Measurements from ENCODE around the gene NDUFA7. TPM values are rescaled to one million over a fixed set of nuclear protein-coding genes. Genes with fewer than 3 reads are reported as not detected.
"Not testable (repeated sequence)": the region's sequence is repeated elsewhere in the genome, so short reads cannot be mapped to it uniquely, and the experiment has no call there.

Gene NDUFA7
- total and polyA plus RNA-seq, 2 of the 13 experiments (the other 11 are each of a cell fraction or from before 2014, with no cell fraction given), result 64.5 to 71.5 TPM

DNA sequence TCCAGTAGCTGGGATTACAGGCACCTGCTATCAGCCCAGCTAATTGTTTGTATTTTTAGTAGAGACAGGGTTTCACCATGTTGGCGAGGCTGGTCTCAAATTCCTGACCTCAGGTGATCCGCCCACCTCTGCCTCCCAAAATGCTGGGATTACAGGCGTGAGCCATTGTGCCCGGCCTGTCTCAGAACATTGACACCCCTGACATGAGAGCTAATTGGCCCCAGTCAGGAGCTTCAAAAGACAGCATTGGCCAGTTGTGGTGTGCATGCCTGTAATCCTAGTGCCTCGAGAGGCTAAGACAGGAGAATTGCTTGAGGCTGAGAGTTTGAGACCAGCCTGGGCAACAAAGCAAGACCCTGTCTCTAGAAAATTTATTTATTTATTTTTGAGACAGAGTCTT, 31.7 kb upstream of the NDUFA7 start:
- intact Hi-C loops (cut with micrococcal nuclease; ENCODE audit: unreplicated experiment), result loop anchor here (10.0 kb wide), 1 partner anchor 92 kb away; the partner anchor contains the start of gene HNRNPM
- not testable (repeated sequence) for H3K27ac ChIP-seq (ENCODE audit: extremely low read length, insufficient read depth, low read length)

More for the DNA sequence above, 31.7 kb upstream of the NDUFA7 start:
- 0 out of 2 replicates have a peak, but pooled peaks have one; percentile 17 for TF ChIP-seq ZNF770 (CRISPR knock-in tag; IDR thresholded peaks at IDR 0.05)
- H3K27me3 ChIP-seq (ENCODE audit: control insufficient read depth in 1 of 2, insufficient read depth in 2 of 2, low read length in 2 of 2); ATAC-seq; H3K9ac ChIP-seq (ENCODE audit: insufficient read depth, low read depth, low read length); H3K79me2 ChIP-seq (ENCODE audit: insufficient read depth, low read length); H3K9me3 ChIP-seq (ENCODE audit: low read length); H3K36me3 ChIP-seq (replicated peaks in 1 of 2; ENCODE audit: control insufficient read depth in 1 of 2, insufficient read depth in 2 of 2, low read length in 2 of 2); H4K20me1 ChIP-seq (ENCODE audit: insufficient read depth, low read length); BruUV-seq (replicated peaks); FAIRE-seq; H2AFZ ChIP-seq (ENCODE audit: low read length); DNase-seq (ENCODE audit: low spot score): not testable (repeated sequence)
- ChIA-PET CTCF (ENCODE audit: low intra/inter-chr PET ratio, low total read pairs) (interaction anchor here (3.3 to 4.7 kb wide), 2 partner anchors 21 to 44 kb away, joined by 35 to 42 read pairs; no protein-coding TSS in a partner anchor), POLR2A (interaction anchor here (1.0 to 2.4 kb wide), 7 partner anchors 13 to 97 kb away, joined by 3 to 6 read pairs (median 4); partner anchors contain the start of gene RAB11B)
- WGBS (ENCODE audit: low lambda C conversion rate), result no CpG with 5 or more reads among the region's 5 CpGs
- peak overlapping the region in 1 of 3 experiments; percentile 38; a peak in 2 of 6 replicates for H3K4me3 ChIP-seq (replicated peaks in 1 of 3; ENCODE audit: insufficient read depth in 1 of 3, low read depth in 2 of 3, low read length in 3 of 3)
- peak overlapping the region; percentile 64 for H3K4me2 ChIP-seq (ENCODE audit: low read depth, low read length)
- in situ Hi-C loops (cut with HindIII; ENCODE audit: extremely low pct_ligation_motif_present, low pct_unique_long_range_greater_than_20kb), result loop anchor here (5.0 kb wide), 1 partner anchor 44 kb away; no protein-coding TSS in a partner anchor
- H3K4me1 ChIP-seq (ENCODE audit: insufficient read depth, low read length), result peaks cover 69% of the 10 kb centered on the region

All from HepG2 (cell line).